OCI-M2 (cell line): ENCODE results near the gene KRTAP5-6.

Source experiments
- DNase-seq: peaks from one replicate; lab custom pipeline; 2025; ENCODE audit not compliant: unreplicated experiment; lab: John Stamatoyannopoulos, UW

Gene KRTAP5-6, protein sequence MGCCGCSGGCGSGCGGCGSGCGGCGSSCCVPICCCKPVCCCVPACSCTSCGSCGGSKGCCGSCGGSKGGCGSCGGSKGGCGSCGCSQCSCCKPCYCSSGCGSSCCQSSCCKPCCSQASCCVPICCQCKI

DNA sequence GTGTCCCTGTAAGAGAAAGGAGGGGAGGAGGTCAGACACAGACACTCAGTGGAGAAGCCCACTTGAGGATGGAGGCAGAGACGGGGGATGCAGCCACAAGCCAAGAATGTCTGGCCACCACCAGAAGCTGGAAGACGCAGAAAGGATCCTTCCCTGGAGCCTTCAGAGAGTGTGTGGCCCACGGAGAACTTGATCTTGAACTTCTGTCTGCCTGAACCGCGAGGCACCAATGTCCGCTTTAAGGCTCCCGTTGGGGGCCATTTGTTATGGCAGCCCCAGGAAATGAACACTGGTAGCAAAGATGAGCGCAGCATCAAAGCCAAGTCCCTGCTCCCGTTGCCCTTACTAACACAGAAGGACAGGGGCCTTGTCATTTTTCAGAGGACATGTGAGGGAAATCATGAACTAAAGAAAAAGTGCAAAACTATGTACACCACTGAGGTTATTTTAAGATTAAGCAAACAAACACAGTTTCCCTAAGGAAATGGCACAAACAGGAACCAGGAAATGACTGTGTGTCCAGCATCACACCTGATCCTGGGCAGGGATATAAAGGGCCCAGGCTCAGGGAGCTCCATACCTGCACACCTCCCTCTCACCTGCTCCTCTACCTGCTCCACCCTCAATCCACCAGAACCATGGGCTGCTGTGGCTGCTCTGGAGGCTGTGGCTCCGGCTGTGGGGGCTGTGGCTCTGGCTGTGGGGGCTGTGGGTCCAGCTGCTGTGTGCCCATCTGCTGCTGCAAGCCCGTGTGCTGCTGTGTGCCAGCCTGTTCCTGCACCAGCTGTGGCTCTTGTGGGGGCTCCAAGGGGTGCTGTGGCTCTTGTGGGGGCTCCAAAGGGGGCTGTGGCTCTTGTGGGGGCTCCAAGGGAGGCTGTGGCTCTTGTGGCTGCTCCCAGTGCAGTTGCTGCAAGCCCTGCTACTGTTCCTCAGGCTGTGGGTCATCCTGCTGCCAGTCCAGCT lies at the start of gene KRTAP5-6:
Gene KRTAP5-6, plus strand, starts transcription at position 588 of the 963 bp plus-strand sequence. Its CDS starts 51 bp downstream, at position 639.
- no peak for DNase-seq

- no peak for DNase-seq
These were observed 48.9 kb upstream of the KRTAP5-6 start for GRCh38 chr11:1647901-1648652.

DNA sequence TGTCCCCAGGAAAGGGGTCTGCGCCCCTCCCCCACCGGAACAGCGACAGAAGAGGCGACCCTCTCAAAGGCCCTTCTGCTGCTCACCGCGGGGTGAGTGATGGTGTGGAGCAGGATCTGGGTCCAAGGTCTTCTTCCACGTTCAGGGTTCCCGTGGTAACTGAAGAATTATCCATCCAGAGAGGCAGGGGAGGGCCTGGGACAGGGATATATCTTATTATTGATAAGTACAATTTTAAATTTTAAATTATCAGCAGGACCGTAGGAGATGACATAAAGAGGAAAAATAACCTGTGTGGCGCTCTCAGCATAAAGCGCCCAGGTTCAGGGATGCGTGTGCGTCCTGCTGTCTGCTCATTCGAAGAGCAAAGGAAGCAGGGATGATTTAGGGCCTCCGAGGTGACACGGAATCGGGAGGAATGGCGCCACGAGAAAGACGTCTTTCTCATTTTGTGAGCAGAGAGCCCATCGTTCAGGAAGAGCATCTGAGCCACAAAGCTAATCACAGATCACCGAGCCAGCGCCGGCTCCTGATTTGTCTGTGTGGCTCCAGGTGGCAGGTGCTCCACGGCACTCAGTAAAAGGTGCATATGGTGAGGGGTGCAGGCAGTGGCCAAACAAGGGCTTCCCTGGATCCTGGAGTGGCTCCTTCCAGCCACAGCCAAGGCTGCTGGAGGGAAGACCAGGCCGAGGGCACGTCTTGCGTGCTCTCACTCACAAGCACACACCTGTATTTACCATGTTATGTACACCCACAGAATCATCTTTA lies 48.2 kb upstream of the KRTAP5-6 start:
- no peak for DNase-seq

- no peak for DNase-seq
These were observed 46.7 kb upstream of the KRTAP5-6 start for GRCh38 chr11:1650034-1650917.

DNA sequence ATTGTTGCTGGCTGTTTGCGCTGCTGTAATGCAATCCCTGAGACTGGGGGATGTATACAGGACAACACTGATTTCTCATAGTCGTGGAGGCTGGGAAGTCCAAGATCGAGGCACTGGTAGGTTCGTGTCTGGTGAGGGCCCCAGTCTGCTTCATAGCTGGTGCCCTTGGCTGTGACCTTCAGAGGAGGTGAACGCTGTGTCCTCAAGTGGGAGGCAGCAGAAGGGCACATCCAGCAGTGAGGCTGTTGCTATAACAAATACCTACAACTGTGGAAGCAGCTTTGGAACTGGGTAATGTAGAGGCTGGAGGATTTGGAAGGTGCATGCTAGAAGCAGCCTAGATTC lies 46.1 kb upstream of the KRTAP5-6 start:
- no peak for DNase-seq

DNA sequence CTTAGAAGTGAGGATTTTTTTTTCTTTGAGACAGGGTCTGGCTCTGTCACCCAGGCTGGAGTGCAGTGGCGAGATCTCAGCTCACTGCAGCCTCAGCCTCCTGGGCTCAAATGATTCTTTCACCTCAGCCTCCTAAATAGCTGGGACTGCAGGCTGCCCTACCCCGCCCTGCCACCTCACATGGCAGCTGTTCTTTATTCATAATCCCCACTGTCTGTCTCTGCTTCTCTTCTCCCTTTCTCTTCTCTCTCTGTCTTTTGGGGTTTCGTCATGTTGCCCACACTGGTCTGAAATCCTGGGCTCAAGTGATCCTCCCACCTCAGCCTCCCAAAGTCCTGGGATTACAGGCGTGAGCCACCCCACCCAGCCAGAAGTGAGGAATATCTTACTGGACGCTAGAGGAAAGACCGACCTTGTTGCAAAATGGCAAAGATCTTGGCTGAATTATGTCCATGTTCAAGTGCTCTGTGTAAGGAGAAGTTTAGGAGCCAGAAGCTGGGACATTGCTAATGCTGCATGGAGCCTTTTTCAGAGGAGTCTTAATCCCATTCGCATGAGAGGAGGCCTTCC lies 45.5 kb upstream of the KRTAP5-6 start:
- DNase-seq, result no peak

- no peak for DNase-seq
These were observed 45.0 kb upstream of the KRTAP5-6 start for GRCh38 chr11:1652026-1652425.

GRCh38 chr11:1652442-1652770 lies 44.6 kb upstream of the KRTAP5-6 start:
- no peak for DNase-seq

- DNase-seq, result no peak
These were observed 44.0 kb upstream of the KRTAP5-6 start for GRCh38 chr11:1652771-1653540.

- no peak for DNase-seq
These were observed 43.2 kb upstream of the KRTAP5-6 start for GRCh38 chr11:1653541-1654387.

DNA sequence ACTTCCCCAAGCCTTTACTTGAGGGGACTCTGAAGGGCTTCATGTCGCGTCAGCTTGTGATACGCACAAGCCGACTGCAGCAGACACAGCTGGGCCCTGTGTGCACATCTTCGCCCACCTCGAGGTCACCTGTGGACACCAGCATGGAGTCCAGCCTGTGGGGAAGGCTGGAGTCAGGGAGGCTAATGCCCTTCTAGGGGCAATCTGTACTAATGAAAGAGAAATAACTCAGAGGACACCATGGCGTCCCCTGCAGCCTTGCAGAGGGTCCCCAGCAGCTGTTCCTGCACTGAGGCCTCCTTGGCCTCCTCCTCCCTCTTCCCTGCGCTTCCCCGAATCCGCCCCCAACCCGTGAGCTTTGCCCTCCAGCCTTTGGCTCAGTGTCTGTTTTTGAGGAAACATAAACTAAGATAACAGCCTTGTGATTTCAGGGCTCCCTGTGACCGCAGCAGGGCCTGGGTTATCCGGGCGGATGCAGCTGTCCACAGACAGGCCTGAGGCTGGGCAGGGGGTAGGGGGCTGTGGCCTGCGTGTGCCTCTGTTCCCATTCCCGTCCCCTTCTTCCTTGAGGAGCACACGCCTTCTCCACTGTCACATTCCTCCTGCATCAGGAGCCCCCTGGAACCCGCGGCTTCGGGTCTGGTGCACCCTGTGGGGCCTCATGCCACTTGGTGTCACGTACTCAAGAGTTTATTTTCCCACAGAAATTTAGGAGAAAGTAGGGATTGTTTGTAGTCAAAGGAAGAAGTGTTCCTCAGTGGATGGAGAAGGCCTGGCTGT lies 42.4 kb upstream of the KRTAP5-6 start:
- no peak for DNase-seq

GRCh38 chr11:1655168-1656060 lies 41.6 kb upstream of the KRTAP5-6 start:
- no peak for DNase-seq

DNA sequence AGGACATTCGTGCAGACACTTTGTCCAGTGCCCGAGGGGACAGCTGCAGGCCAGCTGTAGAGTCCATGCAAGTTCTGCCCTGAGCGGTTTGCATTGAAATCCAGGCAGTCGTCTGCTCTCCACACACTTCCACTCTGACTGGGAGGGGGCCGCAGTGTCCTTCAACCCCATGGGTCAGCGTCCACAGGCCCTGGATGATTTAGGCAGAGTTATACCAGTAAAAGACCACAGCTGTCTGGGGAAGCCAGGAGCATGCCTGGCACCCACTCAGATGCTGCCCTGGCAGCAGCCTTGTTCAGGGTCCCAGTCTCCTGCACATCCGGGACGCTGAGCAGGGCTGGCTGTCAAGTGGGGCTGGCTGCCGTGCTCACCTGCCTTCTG lies 40.9 kb upstream of the KRTAP5-6 start:
- no peak for DNase-seq

DNA sequence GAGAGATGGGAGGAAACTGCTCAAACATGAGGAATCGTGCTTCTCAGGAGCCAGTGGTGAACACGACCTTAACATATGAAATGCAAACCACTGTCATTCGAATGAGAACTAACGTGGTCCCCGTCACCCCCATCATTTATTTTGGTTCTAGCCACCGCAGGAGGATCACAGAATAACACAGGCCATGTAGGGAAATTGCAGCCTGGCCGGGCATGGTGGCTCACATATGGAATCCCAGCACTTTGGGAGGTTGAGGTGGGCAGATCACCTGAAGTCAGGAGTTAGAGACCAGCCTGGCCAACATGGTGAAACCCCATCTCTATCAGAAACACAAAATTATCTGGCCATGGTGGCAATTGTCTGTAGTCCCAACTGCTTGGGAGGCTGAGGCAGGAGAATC lies 40.3 kb upstream of the KRTAP5-6 start:
- DNase-seq, result no peak

- no peak for DNase-seq
These were observed 37.5 kb upstream of the KRTAP5-6 start for GRCh38 chr11:1659506-1659905.

DNA sequence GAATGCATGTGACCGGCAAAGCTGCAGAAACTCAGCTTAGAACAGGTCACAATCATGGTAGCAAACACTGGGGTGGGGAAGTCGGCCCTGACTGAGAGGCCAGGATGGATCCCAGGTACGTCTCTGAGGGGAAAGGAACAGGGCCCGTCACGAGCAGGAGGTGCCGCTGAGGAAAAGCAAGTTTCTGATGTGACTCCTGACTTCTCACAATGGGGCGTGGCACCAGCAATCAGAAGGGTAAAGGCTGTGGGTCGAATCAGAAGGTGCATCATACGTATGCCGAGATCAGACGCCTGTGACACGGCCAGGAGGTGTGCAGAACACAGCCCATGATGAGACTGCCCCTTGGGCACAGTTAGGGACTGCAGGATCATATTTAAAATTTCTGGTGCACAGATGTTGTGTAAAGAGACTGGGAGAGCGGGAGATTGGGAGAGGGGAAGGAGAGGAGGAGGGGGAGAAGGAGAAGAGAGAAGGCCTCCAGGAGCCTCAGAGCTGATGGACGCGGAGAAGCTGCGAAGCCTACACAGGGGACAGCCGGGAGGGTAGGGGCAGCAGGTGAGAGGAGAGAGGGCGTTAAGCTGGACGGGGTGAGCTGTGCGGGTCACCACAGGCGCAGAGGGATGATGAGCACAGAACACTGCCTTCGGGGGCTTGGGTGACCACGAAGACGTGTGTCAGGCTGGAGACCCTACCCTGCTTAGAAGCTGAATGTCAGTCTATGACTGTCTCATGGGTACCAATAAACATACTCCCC lies 36.7 kb upstream of the KRTAP5-6 start:
- no peak for DNase-seq
